Ascending aorta (tissue), 2 donors: ENCODE results near the gene TEC. TPM values are rescaled to one million over a fixed set of nuclear protein-coding genes. Genes with fewer than 3 reads are reported as not detected.

Experiments
- DNase-seq, 2 donors: peaks; one replicate each; pipeline ENCODE4 v3.0.0-alpha.2; 2019; ENCODE audit warnings: low spot score in 2 of 2
- H3K27ac ChIP-seq, 2 donors: fragments of 200-600 bp; sonication (generic); one replicate each; pipeline ENCODE4 v1.5.1; 2016 to 2017; ENCODE audit warnings: mild to moderate bottlenecking in 1 of 2
- H3K27me3 ChIP-seq: fragments of 200-600 bp; sonication (generic); one replicate; pipeline ENCODE4 v1.5.1; 2017
- H3K36me3 ChIP-seq, 2 donors: fragments of 200-600 bp; sonication (generic); one replicate each; pipeline ENCODE4 v1.5.1; 2016
- H3K4me1 ChIP-seq, 2 donors: fragments of 200-600 bp; sonication (generic); one replicate each; pipeline ENCODE4 v1.5.1; 2016 to 2017; ENCODE audit warnings: mild to moderate bottlenecking in 1 of 2
- H3K4me3 ChIP-seq, 2 donors: fragments of 200-600 bp; sonication (generic); one replicate each; pipeline ENCODE4 v1.5.1; 2016 to 2017; ENCODE audit warnings: mild to moderate bottlenecking in 1 of 2
- H3K9me3 ChIP-seq, 2 donors: fragments of 200-600 bp; sonication (generic); one replicate each; pipeline ENCODE4 v1.5.1; 2016
- intact Hi-C: fragments of 100-400 bp; cut with DNase I; formaldehyde crosslinking; loops from one replicate; pipeline ENCODE4 v1.15.1; 2023
- total RNA-seq: library from RNA; depleted of rRNA; stranded (reverse); fragments of >200 nt; gene quantifications from one replicate; pipeline ENCODE4 v1.1.0, GENCODE V29; 2016
- TF ChIP-seq, protein P1 (sequence below), 3 experiments: fragments of 200-600 bp in 2 of 3; fragments of 450-650 bp in 1 of 3; sonication (generic) in 2 of 3; IDR thresholded peaks; one replicate each; pipeline ENCODE4 v1.5.1; 2016 to 2019; ENCODE audit warnings: antibody characterized with exemption in 3 of 3, mild to moderate bottlenecking in 1 of 3, moderate library complexity in 1 of 3

Gene TEC
- total RNA-seq, 1 donor from 2014 or later = 4.5 TPM

DNA sequence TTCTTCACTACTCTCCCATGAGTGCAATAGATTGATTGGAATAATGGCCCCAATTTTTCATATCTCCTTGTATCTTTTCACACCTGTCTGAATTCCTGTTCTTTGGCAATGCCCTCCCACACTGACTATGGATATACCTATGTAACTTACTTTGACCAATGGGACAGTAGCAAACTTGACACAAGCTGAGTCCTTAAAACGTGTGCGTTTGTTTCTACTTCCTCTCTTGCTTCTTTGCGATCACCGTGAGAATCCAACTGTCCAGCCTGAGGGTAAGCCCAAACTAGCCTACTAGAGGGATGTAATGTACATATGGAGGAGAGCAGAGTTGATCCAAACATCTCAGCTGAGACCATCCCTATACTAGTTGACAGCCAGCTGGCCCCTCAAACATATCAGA is 19.3 kb downstream of the TEC start:
- no peaks in the 10 kb centered on the region for H3K36me3 ChIP-seq
- H3K4me3 ChIP-seq = no peak overlapping the region
- no peak for DNase-seq
- no peaks in the 10 kb centered on the region for H3K27me3 ChIP-seq
- intact Hi-C loops = no loop called here
- TF ChIP-seq, protein P1, sequence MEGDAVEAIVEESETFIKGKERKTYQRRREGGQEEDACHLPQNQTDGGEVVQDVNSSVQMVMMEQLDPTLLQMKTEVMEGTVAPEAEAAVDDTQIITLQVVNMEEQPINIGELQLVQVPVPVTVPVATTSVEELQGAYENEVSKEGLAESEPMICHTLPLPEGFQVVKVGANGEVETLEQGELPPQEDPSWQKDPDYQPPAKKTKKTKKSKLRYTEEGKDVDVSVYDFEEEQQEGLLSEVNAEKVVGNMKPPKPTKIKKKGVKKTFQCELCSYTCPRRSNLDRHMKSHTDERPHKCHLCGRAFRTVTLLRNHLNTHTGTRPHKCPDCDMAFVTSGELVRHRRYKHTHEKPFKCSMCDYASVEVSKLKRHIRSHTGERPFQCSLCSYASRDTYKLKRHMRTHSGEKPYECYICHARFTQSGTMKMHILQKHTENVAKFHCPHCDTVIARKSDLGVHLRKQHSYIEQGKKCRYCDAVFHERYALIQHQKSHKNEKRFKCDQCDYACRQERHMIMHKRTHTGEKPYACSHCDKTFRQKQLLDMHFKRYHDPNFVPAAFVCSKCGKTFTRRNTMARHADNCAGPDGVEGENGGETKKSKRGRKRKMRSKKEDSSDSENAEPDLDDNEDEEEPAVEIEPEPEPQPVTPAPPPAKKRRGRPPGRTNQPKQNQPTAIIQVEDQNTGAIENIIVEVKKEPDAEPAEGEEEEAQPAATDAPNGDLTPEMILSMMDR (IDR thresholded peaks at IDR 0.05) = no peak
- H3K27ac ChIP-seq = no peak overlapping the region
- no peaks in the 10 kb centered on the region for H3K4me1 ChIP-seq
- no peaks in the 10 kb centered on the region for H3K9me3 ChIP-seq

DNA sequence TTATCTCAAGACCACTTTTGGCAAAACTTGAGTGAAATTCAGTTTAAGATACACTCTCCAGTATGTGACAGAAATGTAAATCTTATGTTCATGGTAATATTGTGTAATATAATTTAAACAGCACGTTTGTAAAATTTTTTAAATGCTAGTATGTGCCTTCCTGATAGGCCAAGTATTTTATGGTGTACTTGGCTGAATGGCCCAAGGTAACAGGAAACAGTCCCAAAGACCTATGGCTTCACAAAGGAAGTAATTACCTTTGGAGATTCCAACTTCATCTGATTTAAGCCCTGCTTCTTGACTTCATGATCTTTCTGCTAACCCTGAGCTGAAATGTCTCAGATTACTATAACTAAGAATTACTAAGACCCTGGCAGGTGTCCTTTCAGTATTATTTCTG is 20.3 kb downstream of the TEC start:
- Histone ChIP-seq H3K36me3 (no peaks in the 10 kb centered on the region), H3K4me1 (no peaks in the 10 kb centered on the region), H3K4me3 (no peak overlapping the region), H3K27ac (no peak overlapping the region), H3K9me3 (no peaks in the 10 kb centered on the region), H3K27me3 (no peaks in the 10 kb centered on the region)
- DNase-seq = no peak
- intact Hi-C loops = no loop called here
- TF ChIP-seq, protein P1 (IDR thresholded peaks at IDR 0.05) = no peak

DNA sequence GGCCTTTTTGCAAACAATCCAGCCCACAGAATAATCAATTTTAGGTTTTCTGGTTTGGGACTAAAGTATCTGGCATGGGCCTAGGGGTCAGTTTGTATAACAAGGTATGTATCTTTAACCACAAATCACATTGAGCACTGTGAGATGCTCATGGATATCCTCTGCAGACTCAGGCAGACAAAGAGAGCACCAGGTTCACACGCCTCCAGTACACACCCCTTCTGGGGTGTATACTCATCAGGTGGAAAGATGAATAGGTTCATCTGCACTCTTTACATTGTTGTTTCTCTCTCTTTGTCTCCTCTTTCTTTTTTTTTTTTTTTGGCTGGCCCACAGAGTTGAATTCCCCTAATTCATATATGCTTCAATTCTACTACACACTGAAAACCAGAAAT is 21.1 kb downstream of the TEC start:
- H3K36me3 ChIP-seq = no peaks in the 10 kb centered on the region
- TF ChIP-seq, protein P1 (IDR thresholded peaks at IDR 0.05) = no peak
- H3K27ac ChIP-seq = no peak overlapping the region

DNA sequence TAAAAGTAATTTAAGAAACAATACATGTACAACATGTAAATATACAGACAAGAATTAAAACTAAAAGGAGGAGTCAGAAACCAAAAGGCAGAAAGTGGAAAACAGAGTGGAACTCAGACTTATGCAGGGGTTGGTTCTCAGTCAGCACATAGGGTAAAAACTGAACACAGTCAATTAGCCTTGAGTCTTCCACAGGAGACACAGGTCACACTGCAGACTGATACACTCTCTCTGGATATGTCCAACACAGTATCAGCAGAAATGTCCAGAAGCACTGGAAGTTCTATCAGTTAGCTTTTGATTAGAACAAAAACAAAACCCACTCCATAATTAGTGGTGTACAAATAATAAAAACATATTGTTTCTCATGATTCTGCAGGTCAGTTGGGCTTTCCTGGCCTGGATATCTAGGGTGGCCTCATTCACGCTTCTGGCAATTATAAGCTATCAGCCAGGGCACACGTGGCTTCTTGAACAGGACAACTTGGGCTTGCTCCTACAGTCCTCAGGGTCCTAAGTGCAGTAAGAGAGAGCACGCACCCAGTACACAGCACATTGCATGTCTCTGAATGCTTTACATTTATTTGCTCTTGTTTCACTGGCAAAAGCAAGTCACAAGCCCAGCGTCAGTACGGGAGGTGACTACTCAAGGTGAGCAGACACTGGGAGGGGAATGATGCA is 21.6 kb downstream of the TEC start:
- DNase-seq = no peak
- Histone ChIP-seq H3K27ac (no peak overlapping the region), H3K4me3 (no peak overlapping the region), H3K9me3 (no peaks in the 10 kb centered on the region), H3K36me3 (no peaks in the 10 kb centered on the region), H3K4me1 (no peaks in the 10 kb centered on the region), H3K27me3 (no peaks in the 10 kb centered on the region)
- TF ChIP-seq, protein P1 (IDR thresholded peaks at IDR 0.05) = no peak
- intact Hi-C loops = no loop called here

More for the DNA sequence above, 21.1 kb downstream of the TEC start:
- intact Hi-C loops = no loop called here
- no peaks in the 10 kb centered on the region for H3K9me3 ChIP-seq
- H3K27me3 ChIP-seq = no peaks in the 10 kb centered on the region
- no peaks in the 10 kb centered on the region for H3K4me1 ChIP-seq
- H3K4me3 ChIP-seq = no peak overlapping the region
- DNase-seq = no peak

DNA sequence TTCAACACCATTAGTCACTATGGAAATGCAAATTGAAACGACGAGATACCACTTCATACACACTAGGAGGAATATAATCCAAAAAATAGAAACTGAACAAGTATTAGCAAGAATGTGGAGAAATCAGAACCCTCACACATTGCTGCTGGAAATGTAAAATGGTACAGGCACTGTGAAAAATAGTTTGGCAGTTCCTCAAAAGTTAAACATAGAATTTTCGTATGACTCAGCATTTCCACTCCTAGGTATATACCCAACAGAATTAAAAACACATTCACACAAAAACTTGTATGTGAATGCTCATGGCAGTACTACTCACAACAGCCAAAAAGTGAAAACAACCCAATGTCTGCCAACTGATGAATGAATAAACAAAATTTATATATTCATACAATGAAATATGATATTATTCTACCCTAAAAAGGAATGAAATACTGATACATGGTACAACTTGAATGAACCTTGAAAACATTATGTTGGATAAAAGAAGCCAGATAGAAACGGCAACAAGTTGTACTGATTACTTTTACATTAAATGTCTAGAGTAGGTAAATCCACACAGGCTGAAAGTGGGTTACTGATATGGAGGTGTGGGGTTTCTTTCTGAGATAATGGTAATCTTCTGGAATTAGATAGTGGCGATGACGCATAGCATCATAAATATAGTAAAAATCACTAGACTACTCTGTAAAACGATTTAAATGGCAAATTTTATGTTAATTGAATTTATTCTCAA is 22.3 kb downstream of the TEC start:
- H3K27ac ChIP-seq = peak overlapping the region in 1 of 2 donors; percentile 8
- intact Hi-C loops = no loop called here
- TF ChIP-seq, protein P1 (IDR thresholded peaks at IDR 0.05) = no peak
- H3K36me3 ChIP-seq = no peaks in the 10 kb centered on the region
- DNase-seq = no peak
- H3K9me3 ChIP-seq = no peaks in the 10 kb centered on the region
- no peak overlapping the region for H3K4me3 ChIP-seq
- H3K27me3 ChIP-seq = no peaks in the 10 kb centered on the region
- no peaks in the 10 kb centered on the region for H3K4me1 ChIP-seq
